GM21367 (cell line): Measurements from ENCODE around the gene HRH1.
"Not testable (repeated sequence)": the region's sequence is repeated elsewhere in the genome, so short reads cannot be mapped to it uniquely, and the experiment has no call there.

Experiments
- ATAC-seq: cut with Tn5 transposase; IDR thresholded peaks from one replicate; pipeline ENCODE4 v1.9.1; 2021; ENCODE audit not compliant: unreplicated experiment

The HRH1 gene, protein sequence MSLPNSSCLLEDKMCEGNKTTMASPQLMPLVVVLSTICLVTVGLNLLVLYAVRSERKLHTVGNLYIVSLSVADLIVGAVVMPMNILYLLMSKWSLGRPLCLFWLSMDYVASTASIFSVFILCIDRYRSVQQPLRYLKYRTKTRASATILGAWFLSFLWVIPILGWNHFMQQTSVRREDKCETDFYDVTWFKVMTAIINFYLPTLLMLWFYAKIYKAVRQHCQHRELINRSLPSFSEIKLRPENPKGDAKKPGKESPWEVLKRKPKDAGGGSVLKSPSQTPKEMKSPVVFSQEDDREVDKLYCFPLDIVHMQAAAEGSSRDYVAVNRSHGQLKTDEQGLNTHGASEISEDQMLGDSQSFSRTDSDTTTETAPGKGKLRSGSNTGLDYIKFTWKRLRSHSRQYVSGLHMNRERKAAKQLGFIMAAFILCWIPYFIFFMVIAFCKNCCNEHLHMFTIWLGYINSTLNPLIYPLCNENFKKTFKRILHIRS

GRCh38 chr3:11154036-11154952, at the start of gene HRH1:
TSS of gene HRH1 (plus strand) at chr3:11154493. CDS start at chr3:11259038, 104,545 bp downstream.
- no peak for ATAC-seq

- not testable (repeated sequence) for ATAC-seq
Measured at GRCh38 chr3:11113316-11113715, 41.0 kb upstream of the HRH1 start.

DNA sequence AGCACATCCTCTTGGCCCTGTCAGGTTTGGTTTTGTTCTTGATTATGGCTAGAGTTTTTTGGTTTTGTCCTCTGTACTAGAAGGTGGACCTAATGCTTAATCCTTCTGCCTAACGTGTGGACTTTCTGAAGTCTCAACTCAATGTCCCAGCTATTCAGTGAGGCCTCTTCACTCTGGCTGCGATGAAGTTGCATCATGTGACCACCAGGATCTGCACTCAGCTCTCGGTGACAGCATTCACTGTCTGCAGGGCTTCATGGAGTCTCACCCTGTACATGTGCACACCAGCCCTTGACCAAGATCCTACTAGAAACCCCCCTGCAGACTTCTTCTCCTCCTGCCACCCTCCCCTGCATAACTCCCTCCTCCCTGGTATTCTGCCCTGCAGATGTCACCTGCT, 38.7 kb upstream of the HRH1 start:
- no peak for ATAC-seq

GRCh38 chr3:11116336-11117059, 37.8 kb upstream of the HRH1 start:
- ATAC-seq: no peak

DNA sequence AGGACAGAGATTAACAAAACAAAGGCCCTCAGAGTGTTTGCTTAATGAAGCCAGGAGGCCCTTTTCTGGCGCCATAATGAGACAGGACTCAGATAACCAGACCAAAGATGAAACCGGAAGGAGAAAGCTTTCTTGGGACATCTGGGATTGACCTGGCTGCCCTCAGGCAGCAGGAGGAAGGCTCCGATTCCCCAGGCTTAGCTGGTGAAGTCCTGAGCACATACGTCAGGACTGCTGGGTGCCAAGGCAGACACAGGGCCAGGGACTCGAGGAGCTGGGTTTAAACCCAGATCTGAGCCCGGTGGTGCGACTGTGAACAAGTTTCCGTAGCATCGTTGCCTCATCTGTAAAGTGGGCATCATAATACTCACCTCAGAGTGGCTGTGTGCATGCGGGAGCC, 36.7 kb upstream of the HRH1 start:
- no peak for ATAC-seq

GRCh38 chr3:11118181-11118682, 36.1 kb upstream of the HRH1 start:
- ATAC-seq: no peak

DNA sequence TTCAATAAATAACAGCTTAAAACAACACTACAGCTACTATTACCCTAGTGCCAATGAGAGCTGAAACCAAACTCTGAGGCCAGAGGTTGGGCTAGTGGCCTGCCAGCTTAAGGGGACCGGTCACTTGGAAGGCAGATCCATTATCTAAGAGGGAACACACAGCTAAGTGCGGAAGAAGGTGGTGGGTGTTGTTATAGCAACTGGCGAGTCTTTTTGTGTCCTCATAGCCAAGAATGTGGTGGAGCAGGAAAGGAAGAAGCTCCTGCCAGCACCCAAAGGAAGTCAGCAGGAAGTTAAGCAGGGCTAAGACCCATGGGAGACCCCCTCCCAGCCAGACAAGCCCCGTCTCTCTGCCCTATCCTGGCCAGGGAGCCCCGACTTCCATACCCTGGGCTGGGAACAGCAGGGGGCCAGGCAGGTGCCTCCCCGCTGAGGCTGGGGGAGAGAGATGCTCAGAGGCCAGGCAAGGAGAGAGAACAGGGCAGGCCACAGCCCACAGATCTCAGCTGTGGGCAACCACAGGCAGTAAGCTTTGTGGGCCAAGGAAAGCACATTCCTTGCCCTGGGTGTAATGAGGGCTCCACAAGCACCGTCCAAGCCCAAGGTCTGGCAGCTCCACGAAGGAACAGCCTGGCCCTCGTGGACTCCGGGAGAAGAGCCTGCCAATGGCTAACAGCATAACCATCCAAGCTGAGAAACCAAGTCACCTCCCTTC, 34.0 kb upstream of the HRH1 start:
- no peak for ATAC-seq

DNA sequence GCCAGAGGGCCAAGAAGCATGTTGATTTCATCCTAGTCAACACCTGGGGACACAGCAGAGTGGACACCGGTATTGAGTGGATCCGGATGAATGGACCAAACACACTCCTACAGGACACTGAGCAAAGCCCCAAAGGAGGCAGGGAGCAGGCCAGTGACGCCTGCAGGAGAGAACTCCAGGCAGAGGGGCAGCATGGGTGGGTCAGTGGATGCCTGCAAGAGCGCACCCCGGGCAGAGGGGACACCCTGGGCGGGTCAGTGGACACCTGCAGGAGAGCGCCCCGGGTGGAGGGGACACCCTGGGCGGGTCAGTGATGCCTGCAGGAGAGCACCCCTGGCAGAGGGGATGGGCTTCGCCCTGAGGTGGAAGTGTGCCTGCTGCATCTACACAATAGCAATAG, 27.6 kb upstream of the HRH1 start:
- ATAC-seq: no peak

DNA sequence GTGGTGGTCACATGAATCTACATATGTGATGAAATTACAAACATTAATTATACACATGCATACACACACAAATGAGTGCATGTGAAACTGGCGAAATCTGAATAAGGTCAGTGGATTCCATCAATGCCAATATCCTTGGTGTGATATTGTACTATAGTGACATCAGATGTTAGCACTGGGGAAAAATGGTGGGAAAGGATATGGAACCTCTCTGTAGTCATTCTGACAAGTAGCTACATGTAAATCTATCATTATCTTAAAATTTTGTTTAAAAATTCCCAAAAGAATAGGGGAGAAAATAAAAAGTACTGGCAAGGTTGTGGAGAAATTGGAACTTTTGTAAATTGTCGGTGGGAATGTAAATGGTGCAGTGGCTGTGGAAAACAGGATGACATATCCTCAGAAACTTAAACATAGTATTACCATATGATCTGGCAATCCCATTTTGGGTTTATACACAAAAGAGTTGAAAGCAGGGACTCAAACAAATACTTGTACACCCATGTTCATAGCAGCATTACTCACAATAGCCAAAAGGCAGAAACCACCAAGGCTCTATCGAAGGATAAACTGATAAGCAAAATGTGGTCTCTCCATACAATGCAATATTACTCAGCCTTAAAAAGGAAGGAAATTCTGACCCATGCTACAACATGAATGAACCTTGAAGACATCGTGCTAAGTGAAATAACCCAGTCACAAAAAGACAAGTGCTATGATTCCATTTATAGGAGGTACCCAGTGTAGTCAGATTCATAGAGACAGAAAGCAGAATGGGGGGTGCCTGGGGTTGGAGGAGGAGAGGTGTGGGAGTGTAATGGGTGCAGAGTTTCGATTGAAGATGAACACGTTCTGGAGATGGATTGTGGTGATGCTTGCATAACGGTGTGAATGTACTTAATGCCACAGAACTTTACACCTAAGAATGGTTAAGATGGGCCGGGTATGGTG, 25.3 kb upstream of the HRH1 start:
- no peak for ATAC-seq

DNA sequence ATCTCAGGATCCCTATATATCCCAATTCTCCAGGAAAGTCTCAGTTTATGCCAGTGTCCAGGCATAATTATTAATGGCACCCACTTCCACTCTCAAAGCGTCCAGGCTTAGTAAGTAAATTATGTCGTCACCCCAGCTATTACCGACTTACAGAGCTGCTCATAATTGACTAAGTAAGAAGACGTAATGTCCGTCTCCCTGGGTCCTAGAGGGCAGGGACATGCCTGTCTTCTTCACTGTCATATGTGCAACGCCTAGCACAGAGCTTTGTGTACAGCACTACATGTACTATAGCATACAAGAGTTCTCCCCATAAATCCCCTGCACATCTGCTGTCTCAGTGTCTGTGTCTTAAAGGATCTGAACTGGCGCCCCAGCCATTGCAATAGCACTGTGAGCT, 23.9 kb upstream of the HRH1 start:
- no peak for ATAC-seq

- no peak for ATAC-seq
Measured at GRCh38 chr3:11131371-11131770, 22.9 kb upstream of the HRH1 start.

DNA sequence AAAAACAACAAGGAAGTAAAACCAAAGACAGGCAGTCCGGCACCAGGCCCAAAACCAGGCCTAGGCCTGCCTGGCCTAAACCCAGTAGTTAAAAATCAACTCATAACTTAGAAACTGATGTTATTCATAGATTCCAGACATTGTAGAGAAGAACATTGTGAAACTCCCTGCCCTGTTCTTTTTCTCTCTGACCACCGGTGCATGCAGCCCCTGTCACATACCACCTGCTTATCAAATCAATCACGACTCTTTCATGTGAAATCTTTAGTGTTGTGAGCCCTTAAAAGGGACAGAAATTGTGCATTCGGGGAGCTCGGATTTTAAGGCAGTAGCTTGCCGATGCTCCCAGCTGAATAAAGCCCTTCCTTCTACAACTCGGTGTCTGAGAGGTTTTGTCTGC, 22.4 kb upstream of the HRH1 start:
- ATAC-seq: not testable (repeated sequence)

GRCh38 chr3:11132861-11133260, 21.4 kb upstream of the HRH1 start:
- ATAC-seq: no peak

DNA sequence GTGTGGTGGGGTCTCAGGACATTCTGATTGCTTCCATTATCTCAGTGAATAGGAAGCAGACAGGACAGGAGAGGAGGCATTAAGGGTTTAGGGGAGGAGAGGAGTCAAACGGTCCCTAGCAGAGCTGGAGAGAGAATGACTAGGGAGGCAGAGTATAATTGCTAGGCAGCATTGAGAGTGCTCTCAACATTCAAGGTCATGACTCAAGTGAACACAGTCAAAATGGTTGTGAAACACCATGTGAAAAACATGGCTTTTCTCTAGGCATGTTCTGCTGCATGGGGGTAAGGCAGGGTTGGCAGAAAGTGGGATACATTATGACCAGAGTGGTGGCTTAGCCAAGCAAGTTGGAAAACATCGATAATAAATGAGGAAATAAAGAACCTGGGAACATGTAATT, 19.5 kb upstream of the HRH1 start:
- ATAC-seq: no peak

GRCh38 chr3:11136116-11136515, 18.2 kb upstream of the HRH1 start:
- ATAC-seq: no peak

GRCh38 chr3:11136830-11137626, 17.3 kb upstream of the HRH1 start:
- no peak for ATAC-seq

GRCh38 chr3:11137627-11137959, 16.7 kb upstream of the HRH1 start:
- no peak for ATAC-seq

DNA sequence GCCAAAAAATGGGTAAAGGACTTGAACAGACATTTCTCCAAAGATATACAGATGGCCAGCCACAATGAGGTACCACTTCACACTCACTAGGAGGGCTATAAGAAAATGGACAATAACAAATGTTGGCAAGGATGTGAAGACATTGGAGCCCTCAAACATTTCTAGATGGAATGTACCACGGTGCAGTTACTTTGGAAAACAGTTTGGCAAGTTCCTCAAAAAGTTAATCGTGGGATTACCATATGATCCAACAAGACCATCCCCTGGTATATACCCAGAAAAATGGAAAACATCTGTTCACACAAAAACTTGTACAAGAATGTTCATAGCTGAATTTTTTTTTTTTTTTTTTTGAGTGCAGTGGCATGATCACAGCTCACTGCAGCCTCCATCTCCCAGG, 15.9 kb upstream of the HRH1 start:
- ATAC-seq: no peak
